PC-3 (cell line): Measurements from ENCODE around the gene FBXO2. TPM values are rescaled to one million over a fixed set of nuclear protein-coding genes. Genes with fewer than 3 reads are reported as not detected.

ENCODE experiments used
- ATAC-seq: fragments of 200-7000 bp; cut with Tn5 transposase; 2 replicates; pipeline ENCODE4 v1.9.1; 2020; ENCODE audit warnings: mild to moderate bottlenecking, moderate library complexity
- BruUV-seq: library from RNA; stranded (reverse); fragments of 400-500 nt; replicated peaks from 2 replicates; lab custom pipeline; 2021; lab: Mats Ljungman, UMichigan
- CTCF ChIA-PET: fragments of 300-600 bp; sonication (Branson Sonifier 250); formaldehyde crosslinking; loops from one replicate; lab custom pipeline; 2022; ENCODE audit warnings: antibody characterized with exemption; lab: Charles Lee
- POLR2A ChIA-PET: fragments of 300-600 bp; sonication (Branson Sonifier 250); formaldehyde crosslinking; loops from one replicate; lab custom pipeline; 2022; ENCODE audit warnings: antibody characterized with exemption; ENCODE audit not compliant: unreplicated experiment; lab: Charles Lee
- DNase-seq: peaks from one replicate; pipeline ENCODE4 v3.0.0-alpha.2; 2015
- H2AFZ ChIP-seq: fragments of 300-600 bp; sonication (generic); 2 replicates; pipeline ENCODE4 v1.6.0; 2016; ENCODE audit warnings: antibody characterized with exemption, low read length
- H3F3A ChIP-seq: fragments of 300-600 bp; sonication (generic); one replicate; pipeline ENCODE4 v1.6.0; 2017; ENCODE audit warnings: antibody characterized with exemption, low read length, control low read depth, mild to moderate bottlenecking; ENCODE audit not compliant: unreplicated experiment
- H3K27ac ChIP-seq: fragments of 300-600 bp; sonication (generic); 2 replicates; pipeline ENCODE4 v1.5.1; 2016; ENCODE audit warnings: mild to moderate bottlenecking, low read length
- H3K27me3 ChIP-seq: fragments of 300-600 bp; sonication (generic); 2 replicates; pipeline ENCODE4 v1.6.1; 2016; ENCODE audit warnings: low read length, mixed read lengths
- H3K36me3 ChIP-seq: fragments of 300-600 bp; sonication (generic); 2 replicates; pipeline ENCODE4 v1.6.1; 2016; ENCODE audit warnings: low read depth, mixed run types, low read length, mixed read lengths
- H3K4me1 ChIP-seq: fragments of 300-600 bp; sonication (generic); 2 replicates; pipeline ENCODE4 v1.5.1; 2016; ENCODE audit warnings: low read length; ENCODE audit not compliant: insufficient read depth
- H3K4me2 ChIP-seq: fragments of 300-600 bp; sonication (generic); 2 replicates; pipeline ENCODE4 v1.6.0; 2016; ENCODE audit warnings: low read length
- H3K4me3 ChIP-seq: fragments of 300-600 bp; sonication (generic); 2 replicates; pipeline ENCODE4 v1.5.1; 2016; ENCODE audit warnings: mild to moderate bottlenecking, low read length, mixed read lengths
- H3K79me2 ChIP-seq: fragments of 300-600 bp; sonication (generic); 2 replicates; pipeline ENCODE4 v1.6.1; 2017; ENCODE audit warnings: low read length, mixed read lengths
- H3K9ac ChIP-seq: fragments of 300-600 bp; sonication (generic); 2 replicates; pipeline ENCODE4 v1.6.0; 2016; ENCODE audit warnings: mild to moderate bottlenecking, low read length
- H3K9me2 ChIP-seq: fragments of 300-600 bp; sonication (generic); replicated peaks from 2 replicates; pipeline ENCODE4 v1.6.1; 2016; ENCODE audit warnings: mixed run types, low read length, mixed read lengths
- H3K9me3 ChIP-seq: fragments of 300-600 bp; sonication (generic); 2 replicates; pipeline ENCODE4 v1.6.1; 2016; ENCODE audit warnings: low read length, mixed read lengths
- H4K20me1 ChIP-seq: fragments of 300-600 bp; sonication (generic); 2 replicates; pipeline ENCODE4 v1.6.1; 2016; ENCODE audit warnings: low read length, mixed read lengths
- EZH2 ChIP-seq: fragments of 300-600 bp; sonication (generic); IDR thresholded peaks from one replicate; pipeline ENCODE4 v1.6.1; 2017; ENCODE audit warnings: antibody characterized with exemption, mild to moderate bottlenecking, low read length; ENCODE audit not compliant: unreplicated experiment
- EZH2phosphoT487 ChIP-seq: fragments of 300-600 bp; sonication (generic); IDR thresholded peaks from 2 replicates; pipeline ENCODE4 v1.6.1; 2018; ENCODE audit warnings: mild to moderate bottlenecking, antibody characterized with exemption, low read length, borderline replicate concordance
- intact Hi-C: fragments of 100-400 bp; cut with micrococcal nuclease; formaldehyde crosslinking; loops from 2 replicates; pipeline ENCODE4 v1.9.0; 2023
- total RNA-seq: library from RNA; depleted of rRNA; stranded (reverse); fragments of >200 nt; gene quantifications from 2 replicates; pipeline ENCODE4 v1.2.3, GENCODE V29; 2014
- TF ChIP-seq, protein P1 (sequence below): fragments of 300-600 bp; sonication (generic); conservative IDR thresholded peaks from 2 replicates; pipeline ENCODE4 v1.5.1; 2017; ENCODE audit warnings: antibody characterized with exemption, low read depth, mild to moderate bottlenecking, low read length

Gene FBXO2
- total RNA-seq, 1 experiment from 2014 or later = 15.3 TPM

DNA sequence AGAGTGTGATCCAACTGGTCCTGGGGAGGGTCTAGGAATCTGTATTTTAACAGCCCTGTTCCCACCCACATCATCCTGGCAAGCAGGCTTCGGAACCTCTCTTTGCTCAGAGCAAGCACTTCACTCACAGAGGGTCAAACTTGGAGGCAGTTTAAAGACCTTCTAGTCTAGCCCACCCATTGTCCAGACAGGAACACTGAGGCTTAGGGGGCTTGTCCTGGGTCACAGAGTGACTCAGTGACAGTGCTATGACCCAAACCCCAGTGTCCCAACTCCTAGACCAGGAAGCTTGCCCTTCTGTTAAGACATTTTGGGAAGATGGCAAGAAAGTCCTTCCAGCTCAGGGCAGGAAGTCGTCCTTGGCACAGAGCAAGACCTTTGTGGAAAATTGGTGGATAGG is 36.5 kb downstream of the FBXO2 start:
- no TSS peak for BruUV-seq
- intact Hi-C loops = no loop called here
- Histone ChIP-seq H2AFZ (no peak overlapping the region), H3K27me3 (peaks cover 5% of the 10 kb centered on the region; the same call in 1 of the 2 replicates), H3K9me3 (no peaks in the 10 kb centered on the region), H3K36me3 (no peaks in the 10 kb centered on the region), H3K79me2 (no peaks in the 10 kb centered on the region), H3F3A (no peaks in the 10 kb centered on the region), H4K20me1 (no peaks in the 10 kb centered on the region), H3K4me3 (no peak overlapping the region), H3K4me2 (no peak overlapping the region), H3K9ac (no peak overlapping the region), H3K4me1 (no peaks in the 10 kb centered on the region), H3K9me2 (no peaks in the 10 kb centered on the region), H3K27ac (no peak overlapping the region)
- ChIA-PET POLR2A (interaction anchor here (0.6 kb wide), 1 partner anchor 139 kb away, joined by 6 read pairs; no protein-coding TSS in a partner anchor), CTCF (no interaction called here)
- TF ChIP-seq EZH2phosphoT487 (no peak), EZH2 (no peak)
- TF ChIP-seq, protein P1, sequence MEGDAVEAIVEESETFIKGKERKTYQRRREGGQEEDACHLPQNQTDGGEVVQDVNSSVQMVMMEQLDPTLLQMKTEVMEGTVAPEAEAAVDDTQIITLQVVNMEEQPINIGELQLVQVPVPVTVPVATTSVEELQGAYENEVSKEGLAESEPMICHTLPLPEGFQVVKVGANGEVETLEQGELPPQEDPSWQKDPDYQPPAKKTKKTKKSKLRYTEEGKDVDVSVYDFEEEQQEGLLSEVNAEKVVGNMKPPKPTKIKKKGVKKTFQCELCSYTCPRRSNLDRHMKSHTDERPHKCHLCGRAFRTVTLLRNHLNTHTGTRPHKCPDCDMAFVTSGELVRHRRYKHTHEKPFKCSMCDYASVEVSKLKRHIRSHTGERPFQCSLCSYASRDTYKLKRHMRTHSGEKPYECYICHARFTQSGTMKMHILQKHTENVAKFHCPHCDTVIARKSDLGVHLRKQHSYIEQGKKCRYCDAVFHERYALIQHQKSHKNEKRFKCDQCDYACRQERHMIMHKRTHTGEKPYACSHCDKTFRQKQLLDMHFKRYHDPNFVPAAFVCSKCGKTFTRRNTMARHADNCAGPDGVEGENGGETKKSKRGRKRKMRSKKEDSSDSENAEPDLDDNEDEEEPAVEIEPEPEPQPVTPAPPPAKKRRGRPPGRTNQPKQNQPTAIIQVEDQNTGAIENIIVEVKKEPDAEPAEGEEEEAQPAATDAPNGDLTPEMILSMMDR = no peak
- DNase-seq (no peak), ATAC-seq (no peak)

DNA sequence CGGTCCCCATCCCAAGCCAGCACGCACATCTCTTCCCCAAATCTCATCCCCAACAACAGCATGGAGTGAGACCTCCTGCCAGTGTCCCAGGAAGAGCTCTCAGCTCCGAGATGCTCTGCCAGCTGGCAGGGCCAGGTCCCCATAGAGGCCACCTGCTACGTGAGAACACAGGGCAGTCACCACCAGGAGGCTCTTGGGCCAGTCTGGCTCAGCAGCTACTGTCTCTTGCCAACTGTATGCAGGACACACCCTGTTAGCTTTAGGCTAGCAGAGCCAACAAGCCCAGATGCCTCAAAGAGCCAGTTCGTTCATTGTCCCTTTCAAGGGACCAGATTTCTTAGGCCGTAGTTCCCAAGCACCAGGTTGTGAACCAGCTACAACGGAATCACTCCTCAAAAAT is 36.9 kb downstream of the FBXO2 start:
- no peaks in the 10 kb centered on the region for H4K20me1 ChIP-seq
- no peaks in the 10 kb centered on the region for H3K36me3 ChIP-seq
- CTCF ChIA-PET = no interaction called here
- BruUV-seq = no TSS peak
- TF ChIP-seq, protein P1 = peak; percentile 21; the same call in 1 of the 2 replicates
- TF ChIP-seq EZH2 = no peak
- no peak for TF ChIP-seq EZH2phosphoT487
- H3K79me2 ChIP-seq = no peaks in the 10 kb centered on the region
- no peaks in the 10 kb centered on the region for H3F3A ChIP-seq
- H3K4me2 ChIP-seq = no peak overlapping the region
- POLR2A ChIA-PET = no interaction called here
- intact Hi-C loops = no loop called here
- no peaks in the 10 kb centered on the region for H3K9me2 ChIP-seq
- H3K4me3 ChIP-seq = no peak overlapping the region
- H2AFZ ChIP-seq = no peak overlapping the region
- H3K27me3 ChIP-seq = peaks cover 5% of the 10 kb centered on the region; the same call in 1 of the 2 replicates
- H3K9me3 ChIP-seq = no peaks in the 10 kb centered on the region
- peak; percentile 89 for ATAC-seq
- no peak overlapping the region for H3K27ac ChIP-seq
- no peaks in the 10 kb centered on the region for H3K4me1 ChIP-seq
- no peak overlapping the region for H3K9ac ChIP-seq
- DNase-seq = peak; percentile 22

DNA sequence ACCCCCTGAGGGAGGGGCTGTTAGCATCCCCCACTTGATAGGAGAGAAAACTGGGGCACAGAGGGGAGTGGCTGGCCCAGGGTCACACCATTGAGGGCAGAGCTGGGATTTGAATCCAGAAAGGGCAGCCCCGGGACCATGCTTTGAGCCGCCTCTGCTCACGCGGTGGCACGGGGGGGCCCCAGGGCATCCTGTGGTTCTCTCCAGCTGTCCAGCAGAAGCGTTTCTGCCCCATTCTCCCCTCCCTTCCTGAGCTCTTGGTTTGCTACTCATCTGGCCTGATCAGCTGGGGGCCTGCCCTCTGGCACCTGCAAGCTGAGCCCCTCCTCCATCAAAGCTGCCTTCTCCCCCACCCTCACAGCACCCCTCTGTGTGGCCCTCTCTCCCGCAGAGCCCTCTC is 37.5 kb downstream of the FBXO2 start:
- no peak overlapping the region for H3K4me2 ChIP-seq
- ChIA-PET CTCF (no interaction called here), POLR2A (no interaction called here)
- no peaks in the 10 kb centered on the region for H3K79me2 ChIP-seq
- peaks cover 5% of the 10 kb centered on the region; the same call in 1 of the 2 replicates for H3K27me3 ChIP-seq
- no peaks in the 10 kb centered on the region for H4K20me1 ChIP-seq
- no TSS peak for BruUV-seq
- no peaks in the 10 kb centered on the region for H3K36me3 ChIP-seq
- ATAC-seq (no peak), DNase-seq (no peak)
- no peaks in the 10 kb centered on the region for H3K9me3 ChIP-seq
- no peak overlapping the region for H3K27ac ChIP-seq
- no peak for TF ChIP-seq EZH2phosphoT487
- TF ChIP-seq, protein P1 = no peak
- no peak for TF ChIP-seq EZH2
- no peak overlapping the region for H3K9ac ChIP-seq
- H3K9me2 ChIP-seq = no peaks in the 10 kb centered on the region
- no peak overlapping the region for H2AFZ ChIP-seq
- no peaks in the 10 kb centered on the region for H3F3A ChIP-seq
- H3K4me1 ChIP-seq = no peaks in the 10 kb centered on the region
- no peak overlapping the region for H3K4me3 ChIP-seq
- intact Hi-C loops = no loop called here
